ENCODE data around the gene ING4.

- TF ChIP-seq MAZ (IDR thresholded peaks at IDR 0.05; ENCODE audit: borderline replicate concordance, low read depth, low read length): no peak
- TF ChIP-seq, protein P1, sequence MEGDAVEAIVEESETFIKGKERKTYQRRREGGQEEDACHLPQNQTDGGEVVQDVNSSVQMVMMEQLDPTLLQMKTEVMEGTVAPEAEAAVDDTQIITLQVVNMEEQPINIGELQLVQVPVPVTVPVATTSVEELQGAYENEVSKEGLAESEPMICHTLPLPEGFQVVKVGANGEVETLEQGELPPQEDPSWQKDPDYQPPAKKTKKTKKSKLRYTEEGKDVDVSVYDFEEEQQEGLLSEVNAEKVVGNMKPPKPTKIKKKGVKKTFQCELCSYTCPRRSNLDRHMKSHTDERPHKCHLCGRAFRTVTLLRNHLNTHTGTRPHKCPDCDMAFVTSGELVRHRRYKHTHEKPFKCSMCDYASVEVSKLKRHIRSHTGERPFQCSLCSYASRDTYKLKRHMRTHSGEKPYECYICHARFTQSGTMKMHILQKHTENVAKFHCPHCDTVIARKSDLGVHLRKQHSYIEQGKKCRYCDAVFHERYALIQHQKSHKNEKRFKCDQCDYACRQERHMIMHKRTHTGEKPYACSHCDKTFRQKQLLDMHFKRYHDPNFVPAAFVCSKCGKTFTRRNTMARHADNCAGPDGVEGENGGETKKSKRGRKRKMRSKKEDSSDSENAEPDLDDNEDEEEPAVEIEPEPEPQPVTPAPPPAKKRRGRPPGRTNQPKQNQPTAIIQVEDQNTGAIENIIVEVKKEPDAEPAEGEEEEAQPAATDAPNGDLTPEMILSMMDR (conservative IDR thresholded peaks at IDR 0.05; ENCODE audit: low read depth, low read length): no peak
- no peak for TF ChIP-seq POLR2A (IDR thresholded peaks at IDR 0.05; ENCODE audit: low read depth, low read length)
- TF ChIP-seq RAD21 (IDR thresholded peaks at IDR 0.05; ENCODE audit: low read length): no peak
- no peak for TF ChIP-seq BHLHE40 (IDR thresholded peaks at IDR 0.05; ENCODE audit: low read depth, low read length)
- no peak for TF ChIP-seq CHD1 (IDR thresholded peaks at IDR 0.05; ENCODE audit: low read depth, low read length)
- no peak for TF ChIP-seq RCOR1 (IDR thresholded peaks at IDR 0.05; ENCODE audit: insufficient replicate concordance, low read length)
- no peak for TF ChIP-seq RFX5 (IDR thresholded peaks at IDR 0.05; ENCODE audit: low read depth, low read length)
- no peak for TF ChIP-seq USF2 (IDR thresholded peaks at IDR 0.05; ENCODE audit: low read depth, low read length)
Observed at GRCh38 chr12:6698352-6699046, 35.6 kb upstream of the ING4 start.
